Activated CD4-positive, alpha-beta T cell treated with anti-CD3 and anti-CD28 coated beads, Interleukin-2, amount 50 U/mL, for 4 hours (primary cell): ENCODE results near the gene RPL7A.
"Not testable (repeated sequence)": the region's sequence is repeated elsewhere in the genome, so short reads cannot be mapped to it uniquely, and the experiment has no call there.

Experiments used
- DNase-seq, 2 experiments: peaks; one replicate each; pipeline ENCODE4 v3.0.0-alpha.2; 2020

Gene RPL7A

DNA sequence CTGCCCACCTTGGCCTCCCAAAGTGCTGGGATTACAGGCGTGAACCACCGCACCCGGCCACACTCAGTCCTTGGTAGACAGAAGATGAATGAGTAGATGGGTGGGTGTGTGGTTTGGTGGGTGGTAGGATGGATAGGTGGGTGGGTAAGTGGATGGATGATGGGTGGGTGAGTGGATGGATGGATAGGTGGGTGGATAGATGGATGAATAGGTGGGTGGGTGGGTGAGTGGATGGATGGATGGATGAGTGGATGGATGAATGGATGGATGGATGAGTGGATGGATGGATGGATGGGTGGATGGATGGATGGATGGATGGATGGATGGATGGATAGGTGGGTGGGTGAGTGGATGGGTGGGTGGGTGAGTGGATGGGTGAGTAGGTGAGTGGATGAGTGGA is 44.3 kb downstream of the RPL7A start:
- not testable (repeated sequence) for DNase-seq

DNA sequence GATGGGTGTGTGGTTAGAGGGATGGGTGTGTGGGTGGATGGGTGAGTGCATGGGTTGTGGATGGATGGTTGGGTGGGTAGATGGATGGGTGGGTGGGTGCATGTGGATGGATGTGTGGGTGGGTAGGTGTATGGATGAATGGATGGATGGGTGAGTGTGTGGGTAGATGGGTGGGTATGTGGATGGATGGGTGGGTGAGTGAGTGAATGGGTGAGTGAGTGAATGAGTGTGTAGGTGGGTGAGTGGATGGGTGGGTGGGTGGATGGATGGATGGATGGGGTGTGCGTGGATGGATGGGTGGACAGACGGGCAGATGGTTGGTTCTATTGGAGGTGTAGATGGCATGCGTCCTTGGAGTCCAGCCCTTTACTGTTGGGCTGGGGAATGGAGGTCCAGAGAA is 45.4 kb downstream of the RPL7A start:
- DNase-seq, result no peak

DNA sequence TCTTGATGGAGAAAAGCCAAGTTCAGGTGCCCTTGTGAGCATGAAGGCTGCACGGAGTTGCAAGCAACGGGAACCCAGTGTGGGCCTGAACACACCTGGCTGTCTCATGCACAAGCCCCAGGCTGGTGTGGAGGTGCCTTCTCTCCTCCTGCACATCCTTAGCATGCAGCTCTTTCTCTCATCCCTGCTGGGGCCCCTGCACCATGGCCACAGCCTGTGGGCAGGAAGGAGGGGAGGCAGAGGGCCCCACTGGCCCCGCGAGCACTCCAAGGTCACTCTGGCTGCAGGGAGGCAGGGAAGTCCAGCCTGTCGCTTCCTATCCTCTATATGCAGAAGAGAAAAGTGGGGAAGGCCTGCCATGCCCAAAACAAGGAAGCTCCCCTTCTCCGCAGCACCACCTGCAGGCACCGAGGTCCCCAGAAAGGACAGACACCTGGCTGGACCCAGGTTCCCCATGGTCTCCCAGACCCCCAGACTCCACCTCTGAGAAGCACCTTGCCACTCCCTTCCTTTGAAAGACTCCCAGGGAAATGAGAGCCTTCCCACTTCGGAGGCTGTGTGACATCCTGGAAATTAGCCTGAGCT is 46.8 kb downstream of the RPL7A start:
- no peak for DNase-seq

DNA sequence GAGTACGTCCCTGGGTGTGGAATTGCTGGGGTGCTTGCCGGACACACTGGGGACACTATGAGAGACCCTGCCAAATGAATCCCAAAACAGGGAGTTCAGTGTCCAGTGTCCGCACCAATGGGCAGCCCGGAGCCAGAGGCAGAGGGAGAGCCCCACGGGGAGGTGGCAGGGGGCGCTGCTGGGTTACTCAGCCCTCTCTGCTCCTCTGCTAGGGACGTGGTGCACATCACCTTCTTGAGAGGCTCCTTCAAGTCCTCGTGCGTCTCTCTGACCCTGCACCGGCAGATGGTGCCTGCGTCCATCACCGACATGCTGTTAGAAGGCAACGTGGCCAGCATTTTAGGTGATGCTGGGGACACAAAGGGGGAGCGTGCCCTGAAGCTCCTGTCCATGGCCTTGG is 48.9 kb downstream of the RPL7A start:
- no peak for DNase-seq

DNA sequence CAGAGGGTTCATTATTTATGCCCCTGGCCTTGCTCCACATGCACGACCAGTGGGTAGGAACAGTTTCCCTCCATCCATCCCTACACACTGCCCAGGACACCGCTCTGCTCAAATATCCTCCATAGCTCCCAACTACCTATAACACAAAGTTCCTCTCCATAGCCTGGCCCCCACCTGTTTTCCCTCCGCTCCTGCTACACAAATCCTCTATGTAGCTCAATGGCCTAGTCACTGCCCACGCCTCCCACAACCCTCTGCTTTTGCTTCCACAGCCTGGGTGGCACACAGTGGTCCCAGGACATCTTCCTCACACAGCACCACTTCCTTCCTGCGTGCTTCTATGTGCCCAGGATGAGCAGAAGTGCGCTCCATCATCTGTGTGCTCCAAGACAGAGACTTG is 49.4 kb downstream of the RPL7A start:
- no peak for DNase-seq

DNA sequence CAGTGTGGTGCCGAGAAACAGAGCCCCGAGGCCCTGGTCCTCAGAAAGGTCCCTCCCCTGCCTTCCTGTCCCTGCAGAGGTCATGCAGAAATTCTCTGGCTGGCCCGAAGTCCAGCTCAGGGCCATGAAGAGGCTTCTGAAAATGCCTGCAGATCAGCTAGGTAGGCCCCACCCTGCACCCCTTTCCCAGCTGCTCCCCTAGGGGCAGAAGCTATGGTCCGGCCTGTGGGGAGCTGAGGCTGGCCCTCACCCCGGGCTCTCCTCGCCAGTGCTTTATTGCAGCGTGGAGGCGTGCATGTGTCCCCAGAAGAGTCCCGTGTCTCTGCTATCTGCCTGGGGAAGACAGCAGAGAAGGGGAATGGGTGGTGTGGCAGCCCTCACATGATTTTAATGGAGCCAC is 49.9 kb downstream of the RPL7A start:
- no peak for DNase-seq

DNA sequence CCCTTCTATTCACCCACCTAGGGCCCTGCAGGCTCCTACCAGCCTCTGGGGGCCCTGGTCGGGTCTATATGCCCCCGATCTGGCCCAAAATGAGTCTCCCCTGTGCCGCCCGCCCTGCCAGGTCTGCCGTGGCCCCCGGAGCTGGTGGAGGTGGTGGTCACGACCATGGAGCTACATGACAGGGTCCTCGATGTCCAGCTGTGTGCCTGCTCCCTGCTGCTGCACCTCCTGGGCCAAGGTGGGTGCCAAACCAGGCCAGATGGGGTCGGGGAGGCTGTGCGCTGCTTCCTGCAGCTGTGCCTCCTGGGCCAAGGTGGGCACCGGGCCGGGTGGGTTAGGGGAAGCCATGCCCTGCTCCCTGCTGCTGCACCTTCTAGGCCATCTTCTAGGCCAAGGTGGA is 52.3 kb downstream of the RPL7A start:
- no peak for DNase-seq
